Measurements from ENCODE around the gene ANKRD42.

Gene ANKRD42

DNA sequence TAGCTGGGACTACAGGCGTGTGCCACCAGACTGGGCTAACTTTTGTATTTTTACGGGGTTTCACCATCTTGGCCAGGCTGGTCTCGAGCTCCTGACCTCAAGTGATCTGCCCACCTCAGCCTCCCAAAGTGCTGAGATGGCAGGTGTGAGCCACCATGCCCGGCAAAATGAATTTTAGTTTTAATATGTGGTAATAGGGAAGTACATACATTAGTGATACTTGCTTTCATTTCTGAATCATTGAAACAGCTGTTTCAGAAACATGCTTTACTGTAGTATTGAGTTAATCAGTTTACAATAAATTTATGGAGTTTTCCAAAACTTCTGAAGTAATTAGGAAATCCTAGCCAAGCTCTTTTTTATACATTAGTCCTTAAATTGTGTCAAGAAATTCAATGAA is 21.0 kb upstream of the ANKRD42 start:
- TF ChIP-seq, protein P1, sequence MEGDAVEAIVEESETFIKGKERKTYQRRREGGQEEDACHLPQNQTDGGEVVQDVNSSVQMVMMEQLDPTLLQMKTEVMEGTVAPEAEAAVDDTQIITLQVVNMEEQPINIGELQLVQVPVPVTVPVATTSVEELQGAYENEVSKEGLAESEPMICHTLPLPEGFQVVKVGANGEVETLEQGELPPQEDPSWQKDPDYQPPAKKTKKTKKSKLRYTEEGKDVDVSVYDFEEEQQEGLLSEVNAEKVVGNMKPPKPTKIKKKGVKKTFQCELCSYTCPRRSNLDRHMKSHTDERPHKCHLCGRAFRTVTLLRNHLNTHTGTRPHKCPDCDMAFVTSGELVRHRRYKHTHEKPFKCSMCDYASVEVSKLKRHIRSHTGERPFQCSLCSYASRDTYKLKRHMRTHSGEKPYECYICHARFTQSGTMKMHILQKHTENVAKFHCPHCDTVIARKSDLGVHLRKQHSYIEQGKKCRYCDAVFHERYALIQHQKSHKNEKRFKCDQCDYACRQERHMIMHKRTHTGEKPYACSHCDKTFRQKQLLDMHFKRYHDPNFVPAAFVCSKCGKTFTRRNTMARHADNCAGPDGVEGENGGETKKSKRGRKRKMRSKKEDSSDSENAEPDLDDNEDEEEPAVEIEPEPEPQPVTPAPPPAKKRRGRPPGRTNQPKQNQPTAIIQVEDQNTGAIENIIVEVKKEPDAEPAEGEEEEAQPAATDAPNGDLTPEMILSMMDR (IDR thresholded peaks at IDR 0.05; ENCODE audit: low read depth, low read length, missing control alignments) = no peak
- no peak for DNase-seq (ENCODE audit: low read depth)
- in situ Hi-C loops (cut with HindIII; ENCODE audit: low sequenced_read_pairs) = no loop called here
- no peak overlapping the region for H3K4me3 ChIP-seq (ENCODE audit: low read depth, low read length)

DNA sequence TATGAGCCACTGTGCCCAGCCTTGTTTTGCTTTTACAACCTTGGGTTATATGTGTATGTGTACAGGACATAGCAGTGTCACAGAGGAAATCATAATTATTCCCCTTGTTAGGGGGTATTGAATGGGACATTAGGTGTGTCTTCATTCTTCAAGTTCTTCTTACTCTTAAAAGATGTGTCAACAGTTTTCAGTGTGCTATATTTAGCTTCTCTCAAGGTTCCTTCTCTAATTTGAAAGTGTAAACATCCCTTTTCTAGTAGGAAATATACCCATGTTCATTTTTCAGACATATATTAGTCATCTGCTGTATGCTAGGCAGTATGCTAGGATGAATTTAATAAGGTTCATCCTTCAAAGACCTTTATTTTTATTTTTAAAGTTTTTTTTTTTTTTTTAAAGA is 19.5 kb upstream of the ANKRD42 start:
- DNase-seq (ENCODE audit: low read depth) = no peak
- TF ChIP-seq, protein P1 (IDR thresholded peaks at IDR 0.05; ENCODE audit: low read depth, low read length, missing control alignments) = no peak
- no peak overlapping the region for H3K4me3 ChIP-seq (ENCODE audit: low read depth, low read length)
- in situ Hi-C loops (cut with HindIII; ENCODE audit: low sequenced_read_pairs) = no loop called here

DNA sequence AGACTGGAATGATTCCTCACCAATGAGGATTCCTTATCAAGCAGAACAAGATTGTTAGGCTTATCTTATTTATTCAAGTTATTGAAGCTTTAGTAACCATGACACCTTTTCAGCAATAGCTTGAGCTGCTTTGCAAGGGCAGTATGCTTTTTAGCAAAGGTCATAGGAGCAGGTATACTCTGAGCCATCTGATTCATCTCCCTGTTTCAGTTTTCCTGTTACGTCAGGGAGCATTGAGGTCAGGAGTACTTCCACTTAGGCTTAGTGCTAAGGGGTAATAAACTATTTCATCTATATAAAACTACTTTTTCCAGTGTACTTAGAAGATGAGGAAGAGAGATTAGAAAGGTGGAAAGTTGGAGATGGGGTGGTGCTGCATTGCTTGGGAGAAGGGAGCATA is 17.7 kb upstream of the ANKRD42 start:
- in situ Hi-C loops (cut with HindIII; ENCODE audit: low sequenced_read_pairs) = no loop called here
- TF ChIP-seq, protein P1 (IDR thresholded peaks at IDR 0.05; ENCODE audit: low read depth, low read length, missing control alignments) = no peak
- DNase-seq (ENCODE audit: low read depth) = no peak
- no peak overlapping the region for H3K4me3 ChIP-seq (ENCODE audit: low read depth, low read length)

DNA sequence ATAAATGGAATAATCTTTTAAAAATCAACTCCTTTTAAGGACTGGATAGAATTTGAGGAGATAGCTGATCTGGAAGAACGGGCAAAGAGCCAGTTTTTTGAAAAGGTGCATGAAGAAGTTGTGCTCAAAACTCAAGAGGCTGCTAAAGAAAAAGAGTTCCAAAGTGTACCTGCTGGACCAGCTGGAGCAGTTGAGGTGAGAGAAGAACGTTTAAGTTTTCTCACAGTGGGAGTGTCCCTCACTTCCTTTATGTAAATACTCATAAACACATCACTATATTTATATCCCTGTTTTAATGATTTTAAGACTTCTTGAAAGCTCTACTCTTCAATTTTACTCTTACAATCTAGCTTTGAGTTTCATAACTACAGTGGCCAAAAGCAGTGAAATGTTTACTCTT is 11.7 kb upstream of the ANKRD42 start:
- no peak overlapping the region for H3K4me3 ChIP-seq (ENCODE audit: low read depth, low read length)
- in situ Hi-C loops (cut with HindIII; ENCODE audit: low sequenced_read_pairs) = no loop called here
- TF ChIP-seq, protein P1 (IDR thresholded peaks at IDR 0.05; ENCODE audit: low read depth, low read length, missing control alignments) = no peak
- DNase-seq (ENCODE audit: low read depth) = no peak

DNA sequence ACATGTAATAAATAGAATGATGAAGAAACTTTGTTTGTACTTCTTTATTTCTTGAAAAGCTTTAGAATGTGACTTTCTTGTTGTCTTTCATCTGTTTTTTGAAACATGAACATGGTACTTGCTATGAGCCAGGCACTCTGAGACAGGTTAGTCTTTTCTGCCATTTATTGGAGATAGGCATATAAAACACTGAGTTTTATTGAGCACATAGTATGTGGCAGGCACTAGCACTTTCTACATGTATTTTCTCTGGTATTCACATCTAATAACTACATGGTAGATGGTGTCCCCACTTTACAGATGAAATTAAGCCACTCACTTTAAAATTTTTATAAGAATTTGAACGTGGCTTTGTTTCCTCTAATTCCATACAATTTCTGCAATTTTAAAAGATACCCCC is 7.7 kb upstream of the ANKRD42 start:
- DNase-seq (ENCODE audit: low read depth) = no peak
- no peak overlapping the region for H3K4me3 ChIP-seq (ENCODE audit: low read depth, low read length)
- in situ Hi-C loops (cut with HindIII; ENCODE audit: low sequenced_read_pairs) = no loop called here
- TF ChIP-seq, protein P1 (IDR thresholded peaks at IDR 0.05; ENCODE audit: low read depth, low read length, missing control alignments) = no peak

DNA sequence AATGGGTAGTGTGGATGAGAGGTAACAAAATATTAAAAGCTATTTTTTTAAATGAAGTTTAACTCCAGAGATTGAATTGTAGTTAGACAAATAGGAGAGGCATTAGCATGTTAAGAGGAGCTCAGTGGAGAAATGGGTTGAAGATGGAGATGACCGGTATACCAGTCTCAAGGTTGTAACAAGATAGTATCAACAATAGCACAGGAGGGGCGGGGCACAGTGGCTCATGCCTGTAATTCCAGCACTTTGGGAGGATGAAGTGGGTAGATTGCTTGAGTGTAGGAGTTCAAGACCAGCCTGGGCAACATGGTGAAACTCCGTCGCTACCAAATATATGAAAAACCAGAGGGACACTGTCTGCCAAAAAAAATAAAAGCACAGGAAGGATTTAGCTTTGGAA is 6.0 kb upstream of the ANKRD42 start:
- no peak for DNase-seq (ENCODE audit: low read depth)
- TF ChIP-seq, protein P1 (IDR thresholded peaks at IDR 0.05; ENCODE audit: low read depth, low read length, missing control alignments) = no peak
- H3K4me3 ChIP-seq (ENCODE audit: low read depth, low read length) = no peak overlapping the region
- in situ Hi-C loops (cut with HindIII; ENCODE audit: low sequenced_read_pairs) = no loop called here

DNA sequence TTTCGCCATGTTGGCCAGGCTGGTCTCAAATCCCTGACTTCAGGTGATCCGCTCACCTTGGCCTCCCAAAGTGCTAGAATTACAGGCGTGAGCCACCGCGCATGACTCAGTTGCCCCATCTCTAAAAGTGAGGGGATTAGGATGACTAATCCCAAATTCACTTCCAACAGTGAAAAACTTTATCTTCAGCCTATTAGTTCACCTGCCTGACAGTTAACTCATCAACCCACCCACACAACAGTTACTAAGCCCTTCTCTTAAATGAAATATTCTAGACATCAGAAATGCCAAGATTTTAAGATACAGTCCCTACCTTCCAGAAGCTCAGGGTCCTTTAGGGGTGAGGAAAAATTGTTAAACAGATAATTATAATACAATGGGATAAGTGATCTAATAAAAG is 2.0 kb upstream of the ANKRD42 start:
- DNase-seq (ENCODE audit: low read depth) = no peak
- TF ChIP-seq, protein P1 (IDR thresholded peaks at IDR 0.05; ENCODE audit: low read depth, low read length, missing control alignments) = no peak
- no peak overlapping the region for H3K4me3 ChIP-seq (ENCODE audit: low read depth, low read length)
- in situ Hi-C loops (cut with HindIII; ENCODE audit: low sequenced_read_pairs) = no loop called here

All from astrocyte of the cerebellum (primary cell).